Skin epidermis (tissue), 12 donors: Measurements from ENCODE around the gene RAB12.
"Not testable (repeated sequence)": the region's sequence is repeated elsewhere in the genome, so short reads cannot be mapped to it uniquely, and the experiment has no call there.

ENCODE experiments used
- H3K27ac ChIP-seq, 21 experiments: fragments of 200-600 bp; sonication (generic) in 11 of 21; one replicate each; pipeline ENCODE4 v1.5.0; 2020; ENCODE audit warnings: mild to moderate bottlenecking in 3 of 21, inconsistent platforms in 2 of 21, moderate library complexity in 2 of 21
- H3K4me3 ChIP-seq, 7 experiments: fragments of 200-600 bp; sonication (generic) in 2 of 7; one replicate each; pipeline ENCODE4 v1.5.0; 2020; ENCODE audit warnings: inconsistent platforms in 2 of 7, mild to moderate bottlenecking in 2 of 7, moderate library complexity in 1 of 7

RAB12 gene, protein sequence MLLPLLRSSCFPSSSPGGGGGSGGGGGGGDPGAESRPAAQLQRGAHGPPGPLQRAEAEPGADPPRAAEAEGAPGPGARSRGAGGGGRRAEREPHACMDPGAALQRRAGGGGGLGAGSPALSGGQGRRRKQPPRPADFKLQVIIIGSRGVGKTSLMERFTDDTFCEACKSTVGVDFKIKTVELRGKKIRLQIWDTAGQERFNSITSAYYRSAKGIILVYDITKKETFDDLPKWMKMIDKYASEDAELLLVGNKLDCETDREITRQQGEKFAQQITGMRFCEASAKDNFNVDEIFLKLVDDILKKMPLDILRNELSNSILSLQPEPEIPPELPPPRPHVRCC

DNA sequence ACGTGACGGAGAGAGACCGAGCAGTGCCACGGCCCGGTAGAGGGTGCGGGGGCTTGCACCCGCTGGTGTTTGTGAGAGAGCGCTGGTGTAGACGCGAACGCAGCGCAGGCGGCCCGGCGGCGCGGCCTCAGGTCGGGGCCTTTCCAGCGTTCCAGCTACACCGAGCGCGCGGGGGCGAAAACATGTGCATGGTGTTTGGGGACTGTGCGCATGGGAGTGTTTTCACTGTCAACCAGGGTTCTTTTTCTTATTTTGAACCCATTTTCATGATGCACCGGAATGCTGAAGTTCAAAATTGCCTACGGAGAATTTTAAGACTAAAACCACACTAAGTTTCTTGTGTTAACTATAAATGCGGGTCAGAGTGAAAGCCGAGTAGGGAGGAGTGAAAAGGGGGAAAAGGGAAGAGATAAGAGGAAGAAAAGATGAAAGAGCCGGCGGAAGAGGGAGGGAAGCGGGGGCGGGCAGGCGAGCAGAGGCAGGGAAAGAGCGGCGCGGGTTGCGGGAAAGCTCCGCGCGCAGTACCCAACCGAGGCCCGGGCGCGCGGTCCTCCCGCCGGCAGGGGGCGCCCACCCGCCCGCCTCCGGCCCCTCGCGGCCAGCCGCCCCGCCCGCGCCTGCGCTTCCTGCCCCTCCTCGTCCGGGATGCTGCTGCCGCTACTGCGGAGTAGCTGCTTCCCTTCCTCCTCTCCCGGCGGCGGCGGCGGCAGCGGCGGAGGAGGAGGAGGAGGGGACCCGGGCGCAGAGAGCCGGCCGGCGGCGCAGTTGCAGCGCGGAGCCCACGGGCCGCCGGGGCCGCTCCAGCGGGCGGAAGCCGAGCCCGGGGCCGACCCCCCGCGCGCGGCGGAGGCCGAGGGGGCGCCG lies at the start of gene RAB12:
RAB12 (plus strand) TSS at position 643 of the 864 bp plus-strand sequence; CDS start at position 646, 3 bp downstream.
- Histone ChIP-seq H3K4me3 (peak within 1 kb of the TSS; percentile 57 to 92 (median 88)), H3K27ac (peak within 1 kb of the TSS; percentile 62 to 91 (median 85))

DNA sequence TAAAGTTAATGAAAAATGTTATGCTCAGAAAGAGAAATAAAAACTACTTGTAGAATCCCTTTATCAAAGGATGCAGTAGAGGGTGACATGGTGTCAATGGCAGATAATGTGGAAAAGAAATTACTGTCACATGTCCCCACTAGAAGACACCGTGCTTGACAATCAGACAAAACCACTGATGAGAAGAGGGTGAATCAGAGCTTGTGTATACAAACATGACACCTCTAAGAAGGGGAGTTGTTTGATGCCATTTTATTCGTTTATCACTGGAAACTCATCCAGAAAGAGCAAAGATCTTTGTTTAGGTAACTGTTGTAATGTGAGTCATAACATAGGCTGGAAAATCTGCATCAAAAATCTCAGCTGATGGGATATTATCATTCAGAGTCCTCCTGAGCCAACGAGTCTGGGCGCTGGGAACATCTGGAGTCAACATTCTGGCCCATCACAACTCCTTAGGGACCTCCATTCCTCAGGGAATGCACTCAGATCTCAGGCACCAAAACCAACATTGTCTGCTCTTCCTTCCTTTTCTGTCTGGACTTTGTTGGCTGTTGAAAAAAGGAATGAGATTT lies 49.5 kb upstream of the RAB12 start:
- no peak overlapping the region for H3K27ac ChIP-seq
- no peak overlapping the region for H3K4me3 ChIP-seq

DNA sequence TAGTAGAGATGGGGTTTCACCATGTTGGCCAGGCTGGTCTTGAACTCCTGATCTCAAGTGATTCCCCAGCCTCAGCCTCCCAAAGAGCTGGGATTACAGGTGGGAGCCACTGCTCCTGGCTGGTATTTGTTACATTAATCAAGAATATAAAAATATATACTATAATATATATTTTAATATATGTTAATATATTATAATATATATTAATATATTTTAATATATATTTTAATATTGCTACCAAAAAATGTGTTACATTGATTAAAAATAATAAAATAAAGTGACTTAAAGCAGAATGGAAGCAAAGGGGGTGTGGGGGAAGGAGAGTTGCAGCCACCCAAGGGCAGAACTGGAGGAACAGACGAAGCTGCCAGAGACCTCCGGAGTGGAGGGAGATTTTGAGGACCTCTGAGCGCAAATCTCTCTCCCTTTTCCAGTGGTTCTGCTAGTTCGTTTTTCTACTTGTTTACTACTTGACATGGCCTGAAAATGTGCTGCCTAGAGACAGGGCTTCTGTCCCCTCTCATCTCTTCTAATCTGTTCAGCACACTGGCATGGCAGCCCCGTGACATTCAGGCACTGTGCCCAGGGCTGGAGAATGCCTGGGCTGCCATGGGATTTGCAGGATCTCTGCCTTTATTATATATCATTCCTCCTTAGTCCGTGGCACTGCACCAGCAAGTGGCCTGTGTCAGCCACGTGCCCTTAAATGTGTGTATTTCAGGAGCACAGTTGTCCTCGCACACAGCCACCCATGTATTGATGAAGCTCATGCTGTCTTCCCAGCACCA lies 47.9 kb upstream of the RAB12 start:
- no peak overlapping the region for H3K27ac ChIP-seq

DNA sequence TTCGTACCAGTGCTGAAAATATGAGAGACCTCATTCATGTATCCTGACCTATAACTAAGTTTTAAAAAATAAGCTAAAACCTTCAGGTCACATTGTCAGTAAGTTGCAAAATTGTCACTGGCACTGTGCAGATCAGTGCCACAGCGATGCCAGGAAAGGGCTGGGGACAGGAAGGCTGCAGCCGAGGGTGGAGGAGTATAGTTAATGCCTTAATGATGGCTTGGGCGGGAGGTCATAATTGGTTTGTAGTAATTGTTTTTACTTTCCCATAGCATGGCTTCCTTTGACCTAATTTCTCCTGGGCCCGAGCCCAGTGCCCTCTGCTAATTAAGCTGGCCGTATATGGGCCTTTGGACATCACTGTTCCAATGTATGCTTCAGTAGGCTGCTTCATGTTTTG lies 47.2 kb upstream of the RAB12 start:
- H3K27ac ChIP-seq = no peak overlapping the region

More for the DNA sequence above, 47.9 kb upstream of the RAB12 start:
- no peak overlapping the region for H3K4me3 ChIP-seq

DNA sequence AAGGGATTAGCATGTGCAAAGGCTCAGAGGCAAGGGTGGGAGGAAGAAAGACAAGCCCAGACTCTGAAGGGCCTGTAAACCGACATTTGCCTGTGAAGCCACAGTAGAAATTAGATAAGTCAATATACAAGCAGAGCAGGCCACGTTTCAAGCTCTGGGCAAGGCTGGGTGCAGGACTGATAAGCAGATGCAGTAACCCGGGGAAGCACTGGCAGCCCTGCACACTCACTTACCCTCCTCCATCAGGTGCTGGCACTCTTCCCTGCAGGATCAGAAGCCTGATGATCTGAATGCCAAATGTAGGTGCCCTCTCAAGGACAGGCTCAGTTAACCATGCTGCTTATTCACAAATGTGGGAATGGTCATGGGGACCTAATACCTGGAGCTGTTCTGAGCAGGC lies 46.3 kb upstream of the RAB12 start:
- Histone ChIP-seq H3K27ac (no peak overlapping the region), H3K4me3 (no peak overlapping the region)

More for the DNA sequence above, 47.2 kb upstream of the RAB12 start:
- no peak overlapping the region for H3K4me3 ChIP-seq

DNA sequence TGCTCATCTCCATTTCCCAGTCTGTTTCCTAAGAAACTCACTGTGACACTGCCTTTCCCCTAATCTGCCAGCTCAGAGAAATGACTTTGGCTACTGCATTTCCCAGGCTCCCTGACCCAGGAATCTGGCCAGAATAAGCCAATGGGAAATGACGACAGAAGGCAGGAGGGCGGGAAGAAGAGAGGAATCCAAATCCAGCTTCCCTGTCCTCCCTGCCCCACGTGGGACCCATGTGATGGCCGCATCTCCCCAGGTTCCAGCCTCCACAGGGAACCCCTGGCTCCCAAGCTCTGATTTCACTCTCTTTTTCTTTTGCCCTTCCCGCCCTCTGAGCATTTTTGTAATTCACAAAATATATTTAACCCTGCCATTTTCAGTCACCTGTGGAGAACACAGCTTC lies 37.8 kb upstream of the RAB12 start:
- H3K27ac ChIP-seq = no peak overlapping the region

DNA sequence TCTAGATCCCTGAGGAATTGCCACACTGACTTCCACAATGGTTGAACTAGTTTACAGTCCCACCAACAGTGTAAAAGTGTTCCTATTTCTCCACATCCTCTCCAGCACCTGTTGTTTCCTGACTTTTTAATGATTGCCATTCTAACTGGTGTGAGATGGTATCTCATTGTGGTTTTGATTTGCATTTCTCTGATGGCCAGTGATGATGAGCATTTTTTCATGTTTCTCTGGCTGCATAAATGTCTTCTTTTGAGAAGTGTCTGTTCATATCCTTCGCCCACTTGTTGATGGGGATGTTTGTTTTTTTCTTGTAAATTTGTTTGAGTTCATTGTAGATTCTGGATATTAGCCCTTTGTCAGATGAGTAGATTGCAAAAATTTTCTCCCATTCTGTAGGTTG lies 35.5 kb upstream of the RAB12 start:
- H3K27ac ChIP-seq, H3K4me3 ChIP-seq: not testable (repeated sequence)

More for the DNA sequence above, 37.8 kb upstream of the RAB12 start:
- no peak overlapping the region for H3K4me3 ChIP-seq

DNA sequence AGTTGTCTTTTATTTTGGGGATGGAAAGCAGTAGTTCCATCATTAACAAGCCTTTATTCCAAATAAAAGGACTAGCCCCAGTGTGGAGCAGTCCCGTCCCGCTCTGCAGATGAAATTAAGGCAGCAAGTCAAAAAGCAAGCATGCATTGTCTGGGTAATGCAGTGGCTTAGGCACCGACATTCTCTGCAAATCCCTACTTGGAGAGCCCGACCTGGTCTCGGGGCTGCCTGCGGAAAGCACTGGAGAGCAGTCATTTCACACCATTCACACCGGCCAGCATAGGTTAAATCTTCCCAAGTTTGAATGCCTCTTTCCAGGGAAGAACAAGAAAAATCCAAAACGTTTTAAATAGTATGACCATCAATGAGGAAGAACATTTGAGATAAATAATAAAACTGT lies 24.4 kb upstream of the RAB12 start:
- no peak overlapping the region for H3K4me3 ChIP-seq
- H3K27ac ChIP-seq = no peak overlapping the region

DNA sequence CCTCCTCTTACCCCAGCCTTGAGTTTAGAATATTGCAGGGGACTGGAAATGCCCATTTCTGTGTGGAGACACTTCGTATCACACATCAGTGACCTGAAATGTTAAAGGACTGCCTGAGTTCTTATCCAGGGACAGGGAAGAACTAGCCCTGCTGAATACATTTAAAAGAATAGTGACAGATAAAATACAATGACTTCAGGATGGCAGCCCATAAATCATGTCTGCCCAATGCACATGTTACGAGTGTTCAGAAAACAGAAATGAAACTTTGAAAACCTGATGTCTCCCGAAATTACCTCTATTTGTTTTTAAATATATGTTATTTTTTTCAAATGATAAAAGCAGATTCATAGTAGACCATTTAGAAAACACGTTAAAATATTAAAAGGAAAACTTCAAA lies 22.3 kb upstream of the RAB12 start:
- Histone ChIP-seq H3K27ac (no peak overlapping the region), H3K4me3 (no peak overlapping the region)

DNA sequence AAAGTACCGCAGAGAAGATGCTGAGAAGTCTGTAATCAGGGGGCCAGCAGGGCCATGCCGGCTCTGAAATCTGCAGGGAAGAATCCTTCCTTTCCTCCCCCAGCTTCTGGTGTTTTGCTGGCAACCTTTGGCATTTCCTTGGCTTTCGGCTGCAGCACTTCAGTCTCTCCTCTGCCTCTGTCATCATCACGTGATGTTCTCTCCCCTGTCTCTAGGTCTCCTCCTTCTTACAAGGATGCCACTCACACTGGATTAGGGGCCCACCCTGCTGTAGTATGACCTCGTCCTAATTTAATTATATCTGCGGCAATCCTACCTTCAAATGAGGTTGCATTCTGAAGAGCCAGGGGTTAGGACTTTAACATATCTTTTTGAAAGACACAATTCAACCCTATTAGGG lies 13.8 kb upstream of the RAB12 start:
- Histone ChIP-seq H3K4me3 (no peak overlapping the region), H3K27ac (no peak overlapping the region)

DNA sequence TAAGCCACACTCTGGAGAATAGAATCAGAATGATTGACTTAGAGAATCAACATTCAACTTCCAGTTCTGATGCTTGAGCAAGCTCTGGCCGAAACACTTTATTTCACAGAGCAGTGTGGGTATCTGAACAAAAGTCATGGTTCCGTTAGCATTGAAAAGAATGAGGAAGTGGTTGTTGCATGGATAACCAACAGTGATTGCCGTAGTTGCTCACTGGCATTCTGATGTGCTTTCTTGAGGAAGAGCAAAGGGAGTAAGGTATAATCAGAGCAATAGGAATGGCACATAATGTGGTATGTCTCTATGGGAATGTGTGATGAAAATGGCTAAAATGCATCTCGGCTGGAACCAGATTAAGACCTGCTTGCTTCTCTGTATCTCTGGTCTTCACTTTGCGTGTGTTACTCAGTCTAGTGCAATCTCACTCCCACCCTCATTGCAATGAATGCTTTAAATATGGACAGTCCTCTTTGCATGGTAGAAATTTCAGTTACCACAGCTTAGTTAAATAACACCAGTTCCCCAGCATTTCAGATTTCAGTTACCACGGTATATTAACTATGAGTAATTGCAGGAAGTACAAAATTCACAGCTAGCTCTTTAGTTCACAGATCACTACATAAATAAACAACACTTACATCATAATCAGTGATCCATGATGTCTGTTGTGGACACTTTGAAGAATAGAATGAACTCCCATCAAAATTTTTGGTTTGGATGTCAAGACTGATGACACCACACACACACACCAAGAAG lies 7.8 kb upstream of the RAB12 start:
- H3K27ac ChIP-seq = peak overlapping the region in 1 of 21 experiments; percentile 42
- H3K4me3 ChIP-seq = no peak overlapping the region

DNA sequence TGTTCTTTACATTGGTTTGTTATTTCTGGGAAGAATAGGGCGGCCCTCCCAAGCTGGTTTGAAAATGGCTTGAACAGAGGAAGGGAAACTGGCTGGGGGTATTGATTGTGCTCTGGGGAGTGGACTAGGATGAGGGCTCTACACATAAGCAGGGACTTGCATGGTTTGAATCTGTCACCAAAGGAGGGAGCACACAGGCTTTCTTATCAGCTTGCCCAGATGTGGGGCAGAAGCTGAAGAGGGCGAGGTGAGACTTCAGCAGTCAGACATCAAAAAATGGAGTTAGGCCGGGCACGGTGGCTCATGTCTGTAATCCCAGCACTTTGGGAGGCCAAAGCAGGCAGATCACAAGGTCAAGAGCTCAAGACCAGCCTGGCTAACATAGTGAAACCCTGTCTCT lies 7.2 kb upstream of the RAB12 start:
- no peak overlapping the region for H3K4me3 ChIP-seq
- H3K27ac ChIP-seq = peak overlapping the region in 1 of 21 experiments; percentile 42

DNA sequence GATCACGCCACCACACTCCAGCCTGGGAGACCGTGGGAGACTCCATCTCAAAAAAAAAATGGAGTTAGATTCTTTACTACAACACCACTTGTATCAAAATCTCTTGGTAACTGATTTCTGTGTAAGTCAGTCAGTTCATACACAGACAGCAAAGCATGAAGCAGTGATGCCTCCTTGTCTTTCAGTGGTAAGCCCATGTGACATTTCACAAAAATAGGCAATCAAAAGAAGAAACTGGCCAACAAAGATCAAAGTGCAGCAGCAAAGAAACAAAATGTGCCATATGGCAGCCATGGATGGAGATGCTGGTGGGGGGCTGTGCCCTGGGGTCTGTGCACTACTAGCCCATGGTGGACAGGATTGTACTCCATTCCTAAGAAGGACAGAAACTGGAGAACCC lies 6.7 kb upstream of the RAB12 start:
- H3K27ac ChIP-seq = no peak overlapping the region
- H3K4me3 ChIP-seq = no peak overlapping the region

DNA sequence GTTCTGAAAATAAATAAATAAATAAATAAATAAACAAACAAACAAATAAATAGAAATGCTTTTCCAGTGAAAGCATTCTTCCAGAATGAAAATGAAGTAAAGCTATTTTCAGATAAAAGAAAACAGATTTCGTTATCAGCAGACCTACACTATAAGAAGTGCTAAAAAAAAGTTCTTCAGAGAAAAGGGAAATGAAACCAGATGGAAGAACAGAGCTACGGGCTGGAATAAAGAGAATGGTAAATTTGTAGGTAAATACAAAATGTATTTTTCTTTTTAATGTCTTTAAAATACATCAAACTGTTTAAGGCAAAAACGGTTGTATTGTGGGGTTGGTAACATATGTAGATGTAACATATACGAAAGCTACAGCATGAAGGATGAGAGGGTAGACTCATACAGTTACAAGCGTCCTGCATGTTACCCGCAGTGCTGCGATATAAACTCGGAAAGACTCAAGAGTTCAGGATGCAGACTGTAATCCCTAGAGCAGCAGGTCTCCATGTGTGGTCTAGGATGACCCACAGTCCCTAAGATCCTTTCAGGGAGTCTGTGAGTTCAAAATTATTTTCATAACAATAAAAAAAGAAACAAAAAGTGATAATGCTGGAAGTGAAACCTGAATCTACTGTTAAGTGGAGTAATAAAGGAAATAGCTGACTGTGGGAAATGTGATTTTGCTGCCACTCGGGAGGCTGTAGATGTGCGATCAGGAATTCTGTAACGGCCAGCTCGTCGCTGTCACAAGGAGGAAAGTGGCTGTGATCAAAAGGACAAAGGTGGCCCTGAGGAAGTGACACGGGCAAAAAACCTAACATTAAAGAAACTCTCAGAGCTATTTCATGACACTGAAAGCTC lies 5.3 kb upstream of the RAB12 start:
- peak overlapping the region in 4 of 21 experiments; percentile 10 to 52 (median 32) for H3K27ac ChIP-seq
- no peak overlapping the region for H3K4me3 ChIP-seq

DNA sequence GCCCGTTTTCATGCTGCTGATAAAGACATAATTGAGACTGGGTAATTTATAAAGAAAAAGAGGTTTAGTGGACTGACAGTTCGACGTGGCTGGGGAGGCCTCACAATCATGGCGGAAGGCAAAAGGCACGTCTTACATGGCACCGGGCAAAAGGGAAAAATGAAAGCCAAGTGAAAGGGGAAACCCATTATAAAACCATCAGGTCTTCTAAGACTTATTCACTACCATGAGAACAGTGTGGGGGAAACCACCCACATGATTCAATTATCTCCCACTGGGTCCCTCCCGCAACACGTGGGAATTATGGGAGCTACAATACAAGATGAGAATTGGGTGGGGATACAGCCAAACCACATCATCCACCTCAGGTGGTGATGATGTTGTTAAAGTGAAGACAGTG lies 3.3 kb upstream of the RAB12 start:
- Histone ChIP-seq H3K27ac (no peak overlapping the region), H3K4me3 (no peak overlapping the region)

DNA sequence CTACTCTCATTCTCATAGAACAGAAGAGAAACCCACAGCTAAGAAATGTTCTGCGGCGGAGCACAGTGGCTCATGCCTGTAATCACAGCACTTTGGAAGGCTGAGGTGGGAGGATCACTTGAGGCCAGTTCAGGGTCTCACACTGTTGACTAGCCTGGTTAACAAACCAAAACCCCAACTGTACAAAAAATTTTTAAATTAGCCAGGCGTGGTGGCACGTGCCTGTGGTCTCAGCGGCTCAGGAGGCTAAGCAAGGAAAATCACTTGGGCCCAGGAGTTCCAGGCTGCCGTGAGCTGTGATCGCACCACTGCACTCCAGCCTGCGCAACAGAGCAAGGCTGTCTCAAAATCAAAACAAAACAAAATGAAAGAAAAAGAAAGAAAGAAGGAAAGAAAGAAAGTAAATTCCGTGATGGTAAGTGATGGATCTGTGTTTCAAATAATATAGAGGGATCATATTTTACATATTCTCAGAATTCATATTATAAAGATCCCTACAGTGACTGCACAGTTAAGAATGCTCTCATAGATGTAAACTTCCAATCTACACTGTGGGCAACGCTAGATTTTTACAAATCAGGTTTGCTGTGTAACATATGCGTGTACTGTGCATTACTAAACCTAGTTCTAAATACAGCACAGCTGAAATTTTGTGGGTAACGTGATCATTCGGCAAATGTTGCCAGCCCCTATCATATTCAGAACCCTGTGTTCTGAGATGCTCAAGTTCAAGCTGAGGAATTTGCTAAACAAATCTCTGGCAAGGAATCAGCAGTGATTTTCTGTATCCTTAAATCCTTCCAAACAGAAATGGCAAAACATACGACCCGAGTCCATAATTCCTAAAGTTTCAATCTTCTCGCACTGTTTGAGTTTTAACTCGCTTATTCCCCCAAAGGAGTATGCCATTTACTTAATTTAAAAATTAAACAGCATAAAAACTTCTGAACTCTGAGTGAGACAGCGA lies 1.2 kb upstream of the RAB12 start:
- peak overlapping the region in 20 of 21 experiments; percentile 47 to 91 (median 74) for H3K27ac ChIP-seq
- peak overlapping the region; percentile 47 to 92 (median 86) for H3K4me3 ChIP-seq
